GM18520 (cell line): ENCODE measurements around the gene MN1.

Experiments used
- ATAC-seq: cut with Tn5 transposase; IDR thresholded peaks from one replicate; pipeline ENCODE4 v1.9.1; 2021; ENCODE audit not compliant: unreplicated experiment

MN1 gene

DNA sequence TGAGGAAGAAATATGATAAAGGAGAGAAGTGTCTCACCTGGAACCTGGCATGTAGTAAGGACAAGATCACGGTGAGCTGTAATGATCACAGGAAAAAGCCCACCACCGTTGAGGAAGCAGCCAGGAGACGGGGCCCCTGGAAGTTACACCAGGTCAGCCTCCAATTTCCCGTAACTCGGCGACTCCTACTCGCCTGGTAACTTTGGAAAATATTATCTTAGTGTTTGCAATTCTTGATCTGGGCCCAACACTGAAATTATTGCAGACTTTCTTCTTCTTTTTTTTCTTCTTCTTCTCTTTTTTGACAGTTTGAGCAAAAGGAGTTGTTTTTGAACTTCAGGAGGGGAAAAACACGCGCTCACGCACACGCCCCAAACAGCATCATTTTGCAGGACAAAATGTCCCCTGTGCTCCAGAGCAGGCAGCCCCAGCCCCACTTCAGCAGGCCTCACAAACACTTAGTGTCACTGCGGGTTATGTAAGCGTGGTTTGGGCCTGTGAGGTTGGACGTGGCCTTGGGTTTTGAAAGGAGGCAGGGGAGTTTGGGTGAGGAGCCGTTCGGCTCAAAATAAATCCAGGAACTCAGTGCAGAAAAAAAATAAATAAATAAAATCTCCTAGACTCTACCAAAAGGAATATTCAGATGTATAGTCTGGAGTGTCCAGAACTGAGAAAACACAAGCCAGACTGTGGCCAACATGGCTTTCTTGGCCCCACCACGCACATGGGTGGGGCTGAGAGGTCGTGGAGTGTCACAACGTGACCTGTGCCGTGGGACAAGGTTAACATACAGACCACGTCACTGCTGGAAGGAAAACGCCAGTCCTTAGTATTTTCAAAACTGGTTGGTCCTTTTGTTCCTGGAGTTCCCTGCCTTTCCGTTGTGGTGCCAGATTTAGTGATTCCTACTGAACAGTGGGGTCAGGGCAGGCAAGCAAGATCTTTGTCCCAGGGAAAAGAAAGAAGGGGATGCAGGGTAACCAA, 26.3 kb upstream of the MN1 start:
- ATAC-seq = no peak

DNA sequence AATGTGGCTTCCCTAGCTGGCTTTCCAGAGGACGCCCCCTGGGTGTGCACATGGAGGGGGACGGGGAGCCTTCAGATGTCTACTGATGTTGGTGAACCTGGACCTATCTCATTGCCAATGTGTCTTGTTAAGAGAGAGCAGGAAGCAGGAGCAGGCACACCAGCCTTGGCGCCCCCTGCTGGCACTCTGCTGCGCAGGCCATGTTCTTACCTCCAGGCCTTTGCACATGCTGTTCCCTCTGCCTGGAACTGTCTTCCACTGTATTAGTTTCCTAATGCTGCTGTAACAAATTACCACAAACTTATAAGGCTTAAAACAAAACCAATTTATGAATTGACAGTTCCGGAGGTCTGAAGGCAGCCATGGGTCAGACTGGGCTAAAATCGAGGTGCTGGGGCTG, 23.6 kb upstream of the MN1 start:
- no peak for ATAC-seq

DNA sequence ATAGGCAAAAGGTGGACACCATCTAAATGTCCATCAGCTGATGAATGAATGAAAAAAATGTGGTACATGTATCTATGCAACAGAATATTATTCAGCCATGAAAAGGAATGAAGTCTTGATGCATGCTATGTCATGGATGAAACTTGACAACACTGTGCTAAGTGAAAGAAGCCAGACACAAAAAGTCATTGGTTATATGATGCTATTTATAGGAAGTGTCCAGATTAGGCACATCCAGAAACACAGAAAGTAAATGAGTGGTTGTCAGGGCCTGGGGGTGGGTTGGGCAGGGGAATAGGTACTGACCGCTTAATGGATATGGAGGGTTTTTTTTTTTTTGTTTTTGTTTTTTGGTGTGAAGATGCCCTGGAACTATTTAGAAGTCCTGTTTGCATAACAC, 21.7 kb upstream of the MN1 start:
- ATAC-seq = no peak

DNA sequence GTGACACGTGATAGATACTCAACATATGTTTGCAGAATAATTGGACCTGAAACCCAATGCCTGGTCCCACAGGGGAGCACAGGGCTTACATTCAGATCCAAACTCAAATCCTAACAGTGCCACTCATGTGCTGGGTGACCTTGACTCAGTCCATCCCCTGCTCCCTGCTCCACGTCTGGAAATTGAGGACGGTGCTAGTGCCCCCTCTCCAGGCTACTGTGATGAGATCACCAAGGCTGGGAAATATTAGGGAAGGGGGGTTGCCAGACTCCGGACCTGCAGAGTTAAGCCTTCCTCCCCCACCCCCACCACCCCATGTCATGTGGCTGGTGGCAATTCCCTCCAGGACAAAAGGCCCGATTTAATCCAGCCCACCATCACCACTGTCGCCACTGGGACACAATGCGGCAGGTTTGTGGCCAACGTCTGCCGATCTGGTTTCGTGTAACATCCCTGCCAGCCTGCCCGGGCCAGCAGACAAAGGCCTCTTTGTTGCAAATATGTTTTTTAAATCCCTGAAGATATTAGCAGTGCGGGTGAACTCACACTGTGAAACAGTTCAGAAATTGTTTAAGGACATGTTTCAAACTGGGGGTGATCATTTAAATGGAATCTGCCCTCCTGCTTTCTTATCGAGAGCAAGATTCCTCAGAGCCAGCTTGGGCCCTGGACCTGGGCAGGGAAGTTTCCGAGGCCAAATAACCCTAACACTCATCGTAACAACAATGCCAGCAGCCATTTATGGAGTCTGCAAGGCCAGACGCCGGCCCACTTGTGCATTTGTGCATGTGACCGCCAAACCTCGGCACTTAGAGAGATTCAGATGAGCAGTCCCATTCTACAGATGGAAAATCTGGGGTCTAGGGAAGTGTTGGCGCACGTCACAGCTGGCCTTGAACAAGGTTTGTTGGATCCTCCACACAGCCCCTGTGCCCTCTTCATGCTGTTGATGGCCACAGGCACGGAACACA, 19.6 kb upstream of the MN1 start:
- no peak for ATAC-seq

DNA sequence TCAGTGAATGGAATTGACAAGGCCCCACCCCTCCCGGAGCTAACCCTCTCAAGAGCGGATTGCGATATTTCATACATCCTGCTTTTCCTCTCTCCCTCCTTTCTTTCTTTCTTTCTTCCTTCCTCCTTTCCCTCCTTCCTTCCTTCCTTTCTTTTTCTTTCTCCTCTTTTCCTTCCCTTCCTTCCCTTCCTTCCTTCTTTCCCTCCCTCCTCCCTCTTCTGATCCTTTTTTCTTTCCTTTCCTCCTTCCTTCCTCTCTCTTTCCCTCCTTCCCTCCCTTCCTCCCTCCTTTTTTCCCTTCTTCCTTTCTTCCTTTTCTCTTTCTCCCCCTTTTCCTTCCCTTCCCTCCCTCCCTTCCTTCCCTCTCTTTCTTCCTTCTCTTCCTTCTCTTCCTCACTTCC, 15.0 kb upstream of the MN1 start:
- no peak for ATAC-seq

DNA sequence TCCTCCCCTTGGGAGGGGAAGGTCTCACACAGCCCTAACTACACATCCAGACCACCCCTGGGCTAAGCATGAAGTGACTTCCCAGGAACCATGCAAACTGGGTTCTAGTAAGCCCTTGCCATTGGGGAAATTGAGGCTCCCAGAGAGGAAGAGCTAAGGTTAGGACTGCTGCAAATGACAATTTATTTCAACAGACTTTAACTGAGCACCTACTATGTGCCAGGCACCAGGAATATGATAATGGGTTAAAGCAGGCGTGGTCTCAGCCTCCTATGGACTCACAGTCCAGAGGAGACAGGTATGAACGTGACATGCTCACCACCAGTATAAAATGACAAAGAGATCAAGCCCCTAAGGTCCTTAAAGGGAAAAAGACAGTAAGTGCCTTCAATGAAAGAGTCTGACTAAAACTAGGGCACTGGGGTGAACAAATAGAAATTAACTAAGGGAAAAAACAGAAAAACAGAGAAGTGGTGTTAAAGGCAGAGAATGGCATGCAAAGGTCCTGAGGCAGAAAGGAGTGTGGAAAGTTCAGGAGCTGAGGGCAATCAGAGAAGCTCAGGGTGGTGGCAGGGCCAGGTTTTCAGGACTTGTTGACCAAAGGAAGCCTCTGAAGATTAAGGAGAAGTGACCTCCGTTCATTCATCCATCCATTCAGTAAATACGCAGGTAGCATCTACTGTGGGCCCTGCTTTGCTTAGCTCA, 14.4 kb upstream of the MN1 start:
- no peak for ATAC-seq

DNA sequence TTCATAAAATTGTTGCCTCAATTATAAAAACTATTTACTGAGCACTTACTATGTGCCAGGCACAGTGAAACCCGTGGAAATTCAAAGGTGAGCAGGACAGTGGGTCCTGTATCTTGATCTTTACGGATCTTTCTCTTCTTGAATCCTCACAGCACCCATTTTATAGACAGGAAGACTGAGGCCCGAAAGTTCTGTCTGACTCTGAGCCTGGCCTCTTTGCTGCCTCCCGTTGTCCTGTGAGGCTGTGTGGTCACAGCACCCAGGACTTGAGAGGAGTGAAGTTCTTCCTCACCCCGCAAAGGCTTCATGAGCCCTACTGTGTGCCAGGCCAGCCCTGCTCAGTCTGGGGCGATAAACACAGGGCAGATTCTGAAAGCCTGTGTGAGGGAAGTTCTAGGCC, 13.4 kb upstream of the MN1 start:
- ATAC-seq = no peak

DNA sequence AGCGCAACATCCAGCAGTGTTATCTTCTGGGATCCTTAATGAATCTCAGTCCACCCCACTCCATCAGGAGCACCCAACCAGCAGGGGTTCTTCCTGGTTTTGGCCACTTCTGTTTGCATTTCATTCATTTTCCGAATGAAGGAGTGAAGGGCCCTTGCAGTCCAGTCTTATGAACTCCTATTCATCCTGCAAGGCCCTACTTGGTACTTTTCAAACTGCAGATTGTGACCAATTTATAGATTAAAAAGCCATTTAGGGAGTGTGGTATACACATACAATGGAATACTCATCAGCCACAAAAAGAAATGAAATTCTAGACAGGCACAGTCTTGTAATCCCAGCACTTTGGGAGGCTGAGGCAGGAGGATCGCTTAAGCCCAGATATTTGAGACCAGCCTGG, 10.2 kb upstream of the MN1 start:
- ATAC-seq = no peak

DNA sequence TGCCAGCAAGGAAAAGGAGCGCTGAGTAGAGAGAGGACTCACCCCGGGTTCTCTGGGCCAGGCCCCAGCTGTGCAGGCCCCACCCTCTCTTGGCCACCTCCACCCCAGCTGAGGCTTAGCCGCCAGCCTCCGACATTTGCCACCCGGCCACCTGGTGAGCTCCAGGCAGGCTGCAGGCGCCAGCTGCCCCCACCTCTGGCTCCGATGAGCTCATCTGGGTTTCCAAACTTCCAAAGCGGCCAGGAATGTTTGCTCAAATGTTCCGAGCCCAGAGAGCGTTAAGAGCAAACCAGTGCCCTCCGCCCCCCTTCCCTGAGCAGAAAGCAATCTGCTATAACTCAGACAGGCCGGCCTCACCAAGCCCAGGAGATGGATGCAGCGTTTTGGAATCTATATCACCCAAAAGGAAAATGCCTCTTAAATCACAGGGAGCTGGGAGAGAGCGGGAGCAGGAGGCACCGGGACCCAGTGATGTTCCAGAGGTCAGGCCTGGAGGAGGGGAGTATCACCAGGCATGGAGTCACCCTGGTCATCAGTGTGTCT, 9.1 kb upstream of the MN1 start:
- no peak for ATAC-seq

DNA sequence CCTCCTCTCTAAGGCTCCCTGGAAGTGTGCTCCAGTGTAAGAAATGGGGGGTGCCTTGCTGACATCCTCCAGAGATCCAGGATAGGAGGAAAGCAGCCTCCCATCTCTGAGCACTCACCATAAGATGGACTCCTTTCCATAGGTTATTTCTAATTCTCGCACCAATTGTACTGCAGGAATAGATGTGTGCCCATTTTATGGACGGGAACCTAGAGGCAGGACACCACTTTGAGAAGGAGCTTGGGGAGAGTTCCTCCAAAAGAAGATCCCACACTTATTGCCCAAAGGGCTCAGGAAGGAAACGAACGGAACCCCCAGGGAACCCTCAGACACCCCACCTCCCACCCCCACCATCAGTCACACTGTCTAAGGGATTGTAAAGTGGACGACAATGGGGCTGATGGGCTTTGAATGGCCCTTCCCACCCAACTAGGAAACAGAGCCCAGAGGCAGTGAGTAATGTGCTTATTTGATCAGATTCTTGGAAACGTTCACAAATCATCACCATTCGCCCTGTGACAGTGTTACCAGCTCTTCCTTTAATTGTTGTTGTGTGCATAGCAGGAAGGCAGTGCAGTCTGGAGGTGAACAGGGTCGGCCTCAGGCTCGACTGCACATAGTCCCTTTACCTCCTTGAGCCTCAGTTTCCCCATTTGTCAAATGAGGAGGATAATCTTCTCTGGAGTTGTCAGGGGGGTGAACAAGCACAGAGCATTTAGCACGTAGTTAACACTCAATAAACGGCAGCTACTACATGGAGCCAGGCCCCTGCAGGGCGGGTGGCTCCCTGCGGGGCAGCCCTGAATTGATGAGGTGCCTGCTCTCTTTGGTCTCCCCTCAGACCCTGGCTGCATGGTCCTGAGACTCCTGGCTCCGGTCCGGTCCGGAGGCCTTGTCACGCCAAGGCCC, 8.4 kb upstream of the MN1 start:
- ATAC-seq = no peak

DNA sequence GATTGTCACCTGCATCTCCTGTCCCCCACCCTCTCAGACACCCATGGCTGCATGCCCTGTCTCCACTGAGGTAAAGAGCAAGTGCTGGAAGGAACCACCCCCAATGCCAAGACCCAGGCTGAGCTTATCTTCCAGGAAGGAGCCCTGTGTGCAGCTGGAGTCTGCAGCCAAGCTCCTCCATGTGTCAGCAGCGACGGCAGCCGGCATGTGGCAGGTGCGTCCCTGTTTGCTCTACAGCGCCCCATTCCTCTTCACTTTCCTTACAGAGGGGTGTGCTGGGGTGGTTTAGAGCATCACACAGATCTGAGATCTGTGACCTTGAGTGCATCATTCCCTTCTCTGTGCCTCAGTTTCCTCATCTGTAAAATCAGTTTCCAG, 7.7 kb upstream of the MN1 start:
- ATAC-seq = no peak

DNA sequence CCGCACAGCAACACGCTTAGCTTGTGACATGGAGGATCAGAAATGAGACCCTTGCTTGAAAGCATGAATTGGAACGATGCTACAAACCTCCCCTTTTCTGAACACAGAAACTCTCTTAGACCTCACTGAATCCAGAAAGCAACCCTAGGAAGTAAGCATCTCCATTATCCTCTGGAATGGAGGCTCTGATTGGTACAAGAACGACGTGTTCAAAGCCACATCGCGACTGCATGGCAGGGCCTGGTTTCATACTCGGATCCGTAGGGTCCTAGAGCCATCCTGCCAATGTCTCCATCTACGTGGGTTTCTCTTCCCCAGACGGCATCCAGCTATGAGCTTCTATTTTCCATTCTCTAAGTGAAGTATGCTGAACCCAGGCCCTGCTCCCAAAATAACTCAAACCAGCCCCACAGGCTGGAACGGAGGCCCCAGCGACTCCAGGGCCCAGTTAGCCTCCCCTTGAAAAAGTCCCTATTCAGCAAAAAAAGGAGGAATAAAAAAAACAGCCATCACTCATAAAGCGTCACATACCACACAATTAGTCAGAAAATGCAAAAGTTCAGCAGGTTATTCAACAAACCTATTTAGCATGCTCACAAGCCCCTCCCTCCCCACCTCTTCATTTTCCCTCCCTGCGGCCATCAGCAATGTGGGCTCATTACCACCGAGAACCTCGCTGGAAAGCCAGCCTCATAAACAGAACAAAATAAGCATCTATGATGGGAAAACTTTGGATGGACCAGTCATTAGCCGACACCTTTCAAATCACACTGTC, 7.1 kb upstream of the MN1 start:
- no peak for ATAC-seq

DNA sequence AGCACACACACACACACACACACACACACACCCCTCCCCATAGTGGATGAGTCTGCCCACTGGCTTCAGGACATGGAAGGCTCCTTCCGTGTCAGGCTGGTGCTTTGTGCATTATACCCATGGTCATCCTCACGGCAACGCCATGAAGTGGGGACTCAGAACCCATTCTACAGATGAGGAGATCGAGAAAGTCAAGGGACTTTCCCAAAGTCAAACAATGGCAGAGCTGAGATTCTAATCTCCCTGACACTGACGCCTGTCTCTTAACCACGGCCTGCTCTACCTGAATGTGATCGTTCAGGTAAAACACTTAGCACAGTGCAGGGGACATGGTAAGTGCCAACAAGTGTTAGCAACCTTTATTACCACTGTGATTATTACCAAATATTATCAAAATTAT, 4.3 kb upstream of the MN1 start:
- ATAC-seq = no peak

DNA sequence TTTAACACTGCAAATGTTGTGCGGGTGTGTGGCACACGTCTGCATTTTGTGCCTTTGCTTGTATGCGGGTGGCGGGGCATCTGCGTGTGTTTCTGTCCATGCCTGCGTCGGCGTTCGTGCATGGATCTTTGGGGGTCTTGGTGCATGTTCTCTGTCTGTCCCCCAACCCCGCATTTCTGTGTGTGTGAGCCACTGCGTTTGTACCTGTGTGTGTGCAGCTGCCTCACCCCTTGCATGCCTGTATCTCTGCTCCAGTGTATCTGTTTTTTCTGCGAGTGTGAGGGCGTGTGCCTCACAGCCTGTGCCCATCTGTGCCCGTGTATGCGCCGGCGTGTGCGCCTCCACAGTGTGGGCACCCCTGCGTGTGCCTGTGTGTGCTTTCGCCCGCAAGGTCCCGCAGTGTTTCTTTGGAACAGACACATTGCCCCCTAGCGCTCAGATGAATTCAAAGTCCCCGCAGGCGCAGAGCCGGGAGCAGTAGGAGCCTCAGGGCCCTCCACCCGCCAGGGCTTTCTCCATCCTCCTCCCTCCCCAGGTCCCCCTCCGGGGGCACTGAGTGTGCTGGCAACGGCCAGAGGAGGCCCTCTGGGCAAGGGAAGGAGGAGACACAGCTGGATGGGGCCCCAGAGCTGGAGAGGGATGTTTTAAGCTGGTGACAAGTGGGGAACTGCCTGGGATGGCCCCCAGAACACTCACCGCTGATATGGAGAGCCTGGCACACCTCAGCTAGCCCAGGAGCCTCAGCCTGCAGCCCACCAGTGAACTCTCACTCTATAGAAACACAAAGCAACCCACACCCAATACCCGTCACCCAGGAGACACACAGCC, 3.1 kb upstream of the MN1 start:
- ATAC-seq = no peak

DNA sequence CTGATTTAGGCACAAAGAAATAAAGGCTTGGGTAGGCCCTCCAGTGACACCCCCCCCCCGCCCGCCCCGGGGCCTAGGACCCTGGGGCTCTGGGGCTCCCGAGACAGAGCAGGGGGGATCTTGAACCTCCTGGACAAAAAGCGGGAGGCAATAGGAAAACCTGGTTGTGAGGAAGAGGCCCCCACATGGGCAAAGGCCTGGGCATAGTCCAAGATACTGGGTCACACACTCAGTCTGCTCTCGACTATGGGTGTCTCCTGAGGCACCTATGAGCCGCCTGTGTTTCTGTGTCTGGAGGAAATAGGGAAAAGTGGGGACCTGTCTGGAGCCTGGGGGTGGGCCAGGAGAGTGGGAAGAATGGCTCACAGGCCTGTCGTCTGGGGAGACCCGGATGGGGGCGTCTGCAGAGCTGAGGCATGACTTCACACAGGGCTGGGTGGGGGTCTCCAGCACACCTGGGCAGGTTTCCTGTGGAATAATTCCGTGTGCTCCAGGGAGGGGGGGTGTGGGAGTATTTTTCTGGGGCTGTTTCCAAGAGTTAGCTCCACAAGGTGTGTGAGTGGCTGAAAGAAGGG, 2.4 kb upstream of the MN1 start:
- no peak for ATAC-seq

DNA sequence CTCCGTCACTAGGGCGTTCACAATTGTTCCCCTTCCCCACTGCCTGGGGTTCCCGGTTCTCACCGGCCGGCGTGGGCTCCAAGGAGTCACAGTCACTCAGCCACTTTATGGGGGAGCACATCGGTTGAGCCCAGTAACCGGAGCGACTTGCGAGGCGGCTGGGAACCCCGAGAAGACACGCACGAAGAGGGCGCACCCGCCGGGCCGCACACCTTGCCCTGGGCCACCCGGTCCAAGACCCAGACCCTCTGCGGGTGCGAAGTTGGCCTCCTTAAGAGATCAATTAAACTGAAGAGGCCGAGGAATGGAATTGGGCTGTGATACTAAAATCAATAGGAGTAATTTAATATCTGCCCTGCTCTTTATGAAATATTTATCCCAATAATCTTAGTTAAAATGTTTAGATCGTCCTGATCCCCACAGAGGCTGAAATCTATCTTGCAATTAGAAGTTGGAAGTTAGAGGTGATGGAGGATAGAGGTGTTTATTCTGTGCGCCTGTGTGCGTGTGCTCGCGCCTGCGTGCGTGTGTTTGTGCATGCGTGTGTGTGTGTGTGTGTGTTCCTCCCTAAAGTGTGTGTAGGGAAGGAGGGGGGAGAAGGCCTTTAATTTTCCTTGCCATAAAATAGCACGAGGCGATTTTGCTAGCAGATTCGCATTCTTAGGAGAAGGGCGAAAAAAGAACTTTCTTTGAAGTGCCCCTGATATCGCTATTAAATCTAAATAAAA, 954 bp upstream of the MN1 start:
- ATAC-seq = no peak

DNA sequence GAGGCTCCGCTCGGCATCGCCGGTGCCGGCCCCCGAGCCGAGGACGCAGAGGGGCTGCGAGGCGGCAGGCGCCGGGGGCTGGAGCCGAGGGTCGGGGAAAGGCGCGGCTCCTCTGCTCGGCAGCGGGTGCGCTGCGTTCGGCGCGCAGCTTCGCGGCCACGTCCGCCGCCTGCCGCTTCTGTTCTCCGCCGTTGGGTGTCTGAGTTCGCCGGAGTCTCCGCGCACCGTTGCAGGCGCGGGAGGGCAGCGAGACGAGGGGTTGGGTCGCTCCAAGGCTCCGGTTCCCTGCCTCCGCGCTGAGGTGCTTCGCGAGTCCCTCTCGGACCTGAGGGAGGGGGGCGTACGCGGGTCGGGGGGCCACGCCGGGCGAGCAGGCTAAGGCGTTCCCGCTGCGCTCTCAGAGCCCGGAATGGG, 347 bp downstream of the MN1 start:
- ATAC-seq = no peak
